ENCODE data around the gene ZNF563.
"Not testable (repeated sequence)": the region's sequence is repeated elsewhere in the genome, so short reads cannot be mapped to it uniquely, and the experiment has no call there.

Gene ZNF563

GRCh38 chr19:12333162-12334159, at the start of gene ZNF563:
TSS of gene ZNF563 (minus strand) at chr19:12333633. CDS start at chr19:12333482, 151 bp downstream.
- peak; percentile 95 to 97 for DNase-seq (ENCODE audit: low read depth in 2 of 2)

- DNase-seq (ENCODE audit: low read depth in 2 of 2): no peak
These were observed 47.0 kb upstream of the ZNF563 start for GRCh38 chr19:12380444-12380737.

DNA sequence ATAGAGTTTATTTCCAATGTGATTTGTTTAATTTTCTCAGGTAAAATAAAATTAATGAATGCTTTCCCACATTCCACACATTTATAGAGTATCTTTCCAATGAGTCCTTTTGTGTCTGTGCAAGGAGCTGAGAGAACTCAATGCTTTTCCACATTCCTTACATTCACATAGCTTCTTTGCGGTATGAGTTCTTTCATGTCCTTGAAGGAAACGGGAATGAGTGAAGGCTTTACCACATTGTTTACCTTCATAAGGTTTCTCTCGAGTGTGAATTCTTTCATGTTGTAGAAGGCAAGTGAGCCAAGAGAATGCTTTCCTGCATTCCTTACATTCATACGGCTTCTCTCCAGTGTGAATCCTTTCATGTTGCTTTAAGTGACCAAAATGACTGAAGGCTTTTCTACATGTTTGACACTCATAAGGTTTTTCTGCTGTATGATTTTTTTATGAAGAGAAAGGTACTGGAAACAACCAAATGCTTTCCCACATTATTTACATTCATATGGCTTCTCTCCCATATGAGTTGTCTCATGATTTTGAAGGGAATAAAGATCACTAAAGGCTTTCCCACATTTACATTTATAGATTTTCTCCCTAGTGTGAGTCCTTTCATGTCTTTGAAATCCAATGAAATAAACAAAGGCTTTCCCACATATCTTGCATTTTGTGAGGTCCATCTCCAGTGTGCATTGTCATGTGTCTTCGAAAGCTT, 46.5 kb upstream of the ZNF563 start:
- no peak for DNase-seq (ENCODE audit: low read depth in 2 of 2)

- no peak for DNase-seq (ENCODE audit: low read depth in 2 of 2)
These were observed 40.6 kb upstream of the ZNF563 start for GRCh38 chr19:12374026-12374425.

DNA sequence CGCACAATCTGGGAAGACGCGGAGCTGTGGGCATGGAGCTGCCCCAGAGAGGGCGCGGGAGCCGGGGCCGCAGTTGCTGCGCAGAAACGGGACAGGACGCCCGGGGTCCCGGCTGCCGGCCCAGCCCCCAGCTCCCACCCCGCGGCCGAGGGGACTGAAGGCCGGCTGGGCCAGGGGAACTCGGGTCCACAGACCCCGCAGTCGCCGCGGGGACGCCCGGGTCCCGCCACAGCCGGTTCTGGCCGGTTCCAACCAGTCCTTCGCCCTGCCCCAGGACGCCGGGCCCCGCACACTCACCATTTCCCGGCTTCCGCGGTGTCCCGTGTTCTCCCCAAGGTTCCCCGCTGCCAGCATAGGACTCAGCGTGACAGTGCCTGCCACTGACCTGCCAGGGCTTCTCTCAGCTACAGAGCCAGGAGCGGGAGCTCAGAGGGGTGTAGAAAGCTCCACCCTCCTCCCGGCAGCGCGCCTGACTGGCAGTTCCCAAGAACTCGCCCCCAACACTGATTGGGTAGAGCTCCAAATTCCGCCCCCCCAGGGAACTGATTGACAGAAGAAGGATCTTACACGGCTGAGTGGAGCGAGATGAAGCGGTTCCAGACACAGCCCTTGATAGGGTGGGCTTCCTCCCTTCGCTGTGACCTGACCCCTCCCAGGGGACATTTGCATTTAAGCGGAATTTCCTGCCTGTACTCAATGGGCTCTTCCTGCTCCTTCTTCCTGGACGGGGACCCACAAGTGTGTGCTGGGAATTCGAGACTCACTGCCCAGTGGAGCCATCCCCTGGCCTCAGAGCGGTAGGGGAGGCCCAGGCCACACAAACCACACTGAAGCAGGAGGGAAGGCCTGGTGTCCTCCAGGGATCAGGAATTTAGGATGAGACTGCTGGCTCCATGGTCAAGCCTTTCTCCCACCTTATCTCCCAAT, 32.1 kb upstream of the ZNF563 start, which contains the start of gene ZNF442:
Gene ZNF442 (minus strand): TSS at position 448 of the 927 bp plus-strand sequence. CDS start 2,052 bp downstream, outside the sequence.
- peak; percentile 78 to 83 for DNase-seq (ENCODE audit: low read depth in 2 of 2)

GRCh38 chr19:12364391-12365235, 31.2 kb upstream of the ZNF563 start:
- DNase-seq (ENCODE audit: low read depth in 2 of 2): no peak

GRCh38 chr19:12362236-12362635, 28.8 kb upstream of the ZNF563 start:
- DNase-seq (ENCODE audit: low read depth in 2 of 2): not testable (repeated sequence)

DNA sequence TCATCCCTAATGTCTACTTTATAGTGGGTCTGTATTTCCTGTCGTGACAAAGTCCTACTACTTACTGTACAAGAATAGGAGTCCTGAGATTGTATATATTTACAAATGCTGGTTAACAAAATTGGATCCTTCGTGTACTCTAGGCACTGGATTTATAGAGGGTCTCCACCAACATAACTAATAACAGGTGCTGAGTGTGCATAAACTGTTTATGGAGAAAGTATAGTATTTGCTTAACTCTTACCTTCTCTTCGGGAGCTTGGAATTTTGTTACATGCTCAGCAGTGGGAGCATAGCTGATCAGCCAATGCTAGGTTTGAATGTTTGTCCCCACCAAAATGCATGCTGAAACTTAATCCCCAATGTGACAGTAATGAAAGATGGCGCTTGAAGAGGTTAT, 19.9 kb upstream of the ZNF563 start:
- DNase-seq (ENCODE audit: low read depth in 2 of 2): no peak

DNA sequence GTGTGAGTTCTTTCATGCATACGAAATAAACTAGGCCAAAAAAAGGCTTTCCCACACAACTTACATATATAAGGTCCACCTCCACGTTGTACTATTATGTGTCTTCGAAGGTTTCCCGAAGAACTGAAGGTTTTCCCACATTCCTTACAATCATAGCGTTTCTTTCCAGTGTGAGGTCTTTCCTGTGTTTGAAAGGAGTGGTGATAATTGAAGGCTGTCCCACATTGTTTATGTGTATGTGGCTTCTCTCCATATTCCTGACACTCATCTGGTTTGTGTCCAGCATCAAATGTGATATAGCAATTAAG, 17.4 kb upstream of the ZNF563 start:
- DNase-seq (ENCODE audit: low read depth in 2 of 2): no peak

GRCh38 chr19:12350185-12350889, 16.9 kb upstream of the ZNF563 start:
- no peak for DNase-seq (ENCODE audit: low read depth in 2 of 2)

GRCh38 chr19:12346896-12347295, 13.5 kb upstream of the ZNF563 start:
- DNase-seq (ENCODE audit: low read depth in 2 of 2): no peak

GRCh38 chr19:12345197-12345596, 11.8 kb upstream of the ZNF563 start:
- DNase-seq (ENCODE audit: low read depth in 2 of 2): no peak

DNA sequence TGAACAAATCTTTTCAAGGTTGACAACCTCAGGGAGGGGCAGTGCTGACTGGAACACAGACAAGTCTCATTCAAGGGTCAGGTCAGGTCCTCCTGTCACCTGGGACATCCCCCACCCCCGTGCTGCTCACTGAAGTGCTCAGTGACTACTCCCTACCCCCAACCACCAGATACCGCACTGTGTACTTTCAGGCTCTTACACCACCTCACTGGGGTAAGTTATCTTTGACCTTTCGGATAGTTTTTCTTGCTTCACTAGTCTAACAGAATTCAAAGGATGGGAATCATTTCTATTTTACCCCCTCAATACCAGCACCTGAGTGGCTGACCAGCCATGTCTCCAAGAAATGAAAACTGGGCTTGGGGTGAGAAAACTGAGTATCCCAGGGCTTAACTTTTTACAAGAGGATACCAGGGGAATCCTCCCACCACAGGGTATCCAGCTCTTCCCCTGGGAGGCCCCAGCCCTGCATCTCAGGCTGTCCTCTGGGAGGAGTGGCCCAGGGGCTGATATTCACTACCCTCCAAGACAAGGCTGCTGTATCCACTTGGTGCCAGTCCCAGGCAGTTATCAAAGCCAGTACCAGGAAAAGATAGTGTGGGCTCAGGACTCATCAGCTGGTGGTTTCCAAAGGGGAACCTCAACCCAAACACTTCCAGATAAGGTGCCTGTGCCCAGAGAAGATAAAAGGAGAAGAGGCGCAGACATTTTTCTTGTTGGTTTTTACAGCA, 2.1 kb downstream of the ZNF563 start:
- DNase-seq (ENCODE audit: low read depth in 2 of 2): peak; percentile 72 to 74

GRCh38 chr19:12330340-12330739, 3.1 kb downstream of the ZNF563 start:
- no peak for DNase-seq (ENCODE audit: low read depth in 2 of 2)

DNA sequence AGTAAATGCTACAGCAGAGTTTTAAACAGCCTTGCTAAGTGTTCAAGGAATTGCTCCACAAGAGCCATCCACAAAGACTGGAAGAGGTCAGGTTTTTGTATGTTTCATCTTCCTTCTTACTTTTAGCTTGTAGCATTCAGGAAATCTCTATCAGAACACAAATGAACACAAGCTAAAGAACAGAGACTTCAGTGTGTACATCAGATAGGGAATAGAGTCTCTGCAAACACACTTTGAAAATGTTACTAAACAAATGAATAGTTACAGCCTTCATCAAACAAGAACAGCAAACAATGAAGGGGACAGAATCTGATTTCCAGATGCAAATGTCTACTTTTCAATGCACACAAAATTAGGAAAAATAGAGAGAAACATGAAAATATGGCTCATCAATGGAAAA, 7.7 kb downstream of the ZNF563 start:
- no peak for DNase-seq (ENCODE audit: low read depth in 2 of 2)

- no peak for DNase-seq (ENCODE audit: low read depth in 2 of 2)
These were observed 14.5 kb downstream of the ZNF563 start for GRCh38 chr19:12318782-12319413.

DNA sequence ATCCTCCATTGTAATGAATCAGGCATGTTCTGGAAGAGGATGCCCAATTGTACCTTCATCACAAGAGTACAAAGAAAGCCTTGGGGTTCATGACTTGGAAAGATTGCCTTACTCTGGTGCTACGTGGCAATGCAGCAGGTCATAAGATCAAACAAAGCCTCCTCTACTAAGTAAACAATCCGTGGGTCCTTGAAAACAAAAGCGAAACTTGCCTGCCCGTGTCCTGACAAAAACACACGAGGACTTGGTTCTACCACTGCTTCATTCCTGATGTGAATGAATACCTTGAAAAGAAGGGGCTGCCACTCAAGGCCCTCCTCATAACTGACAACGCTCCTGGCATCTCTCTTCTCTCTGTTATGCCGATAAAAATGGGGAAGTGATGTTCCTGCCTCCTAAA, 18.9 kb downstream of the ZNF563 start:
- DNase-seq (ENCODE audit: low read depth in 2 of 2): no peak

DNA sequence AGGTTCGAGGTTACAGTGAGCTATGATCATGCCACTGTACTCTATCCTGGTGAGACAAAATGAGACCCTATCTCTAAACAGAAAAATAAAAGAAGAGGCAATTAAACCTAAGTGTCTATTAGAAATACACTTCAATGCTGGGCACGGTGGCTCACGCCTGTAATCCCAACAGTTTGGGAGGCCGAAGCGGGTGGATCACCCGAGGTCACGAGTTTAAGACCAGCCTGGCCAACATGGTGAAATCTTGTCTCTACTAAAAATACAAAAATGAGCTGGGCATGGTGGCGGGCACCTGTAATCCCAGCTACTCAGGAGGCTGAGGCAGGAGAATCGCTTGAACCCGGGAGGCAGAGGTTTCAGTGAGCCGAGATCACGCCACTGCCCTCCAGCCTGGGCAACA, 24.5 kb downstream of the ZNF563 start:
- DNase-seq (ENCODE audit: low read depth in 2 of 2): not testable (repeated sequence)

- no peak for DNase-seq (ENCODE audit: low read depth in 2 of 2)
These were observed 38.2 kb downstream of the ZNF563 start for GRCh38 chr19:12295191-12295590.
